Stimulated activated CD4-positive, alpha-beta T cell treated with anti-CD3 and anti-CD28 coated beads, Interleukin-1b, Interleukin-23, amount 100 ng/mL, for 1 hour (primary cell): ENCODE measurements around the gene ILKAP.
"Not testable (repeated sequence)": the region's sequence is repeated elsewhere in the genome, so short reads cannot be mapped to it uniquely, and the experiment has no call there.

ENCODE experiments used
- DNase-seq, 2 donors: peaks; one replicate each; pipeline ENCODE4 v3.0.0-alpha.2; 2020; ENCODE audit warnings: low read depth in 2 of 2

Gene ILKAP

GRCh38 chr2:238190445-238190844, 13.1 kb downstream of the ILKAP start:
- DNase-seq = no peak

GRCh38 chr2:238187618-238188548, 15.6 kb downstream of the ILKAP start:
- DNase-seq = no peak

- DNase-seq = no peak
Measured at GRCh38 chr2:238183821-238184220, 19.7 kb downstream of the ILKAP start.

- DNase-seq = no peak
Measured at GRCh38 chr2:238182362-238182761, 21.1 kb downstream of the ILKAP start.

- DNase-seq = no peak
Measured at GRCh38 chr2:238180554-238180953, 22.9 kb downstream of the ILKAP start.

- DNase-seq = no peak
Measured at GRCh38 chr2:238176613-238177012, 26.9 kb downstream of the ILKAP start.

- DNase-seq = no peak
Measured at GRCh38 chr2:238174701-238175100, 28.8 kb downstream of the ILKAP start.

GRCh38 chr2:238174291-238174690, 29.2 kb downstream of the ILKAP start:
- DNase-seq = no peak

- no peak for DNase-seq
Measured at GRCh38 chr2:238173692-238174091, 29.8 kb downstream of the ILKAP start.

- no peak for DNase-seq
Measured at GRCh38 chr2:238172439-238172838, 31.1 kb downstream of the ILKAP start.

GRCh38 chr2:238171575-238172187, 31.8 kb downstream of the ILKAP start:
- no peak for DNase-seq

GRCh38 chr2:238171072-238171431, 32.4 kb downstream of the ILKAP start:
- not testable (repeated sequence) for DNase-seq

- no peak for DNase-seq
Measured at GRCh38 chr2:238170386-238171071, 33.0 kb downstream of the ILKAP start.

- no peak for DNase-seq
Measured at GRCh38 chr2:238169708-238170251, 33.7 kb downstream of the ILKAP start.

- DNase-seq = no peak
Measured at GRCh38 chr2:238169048-238169707, 34.3 kb downstream of the ILKAP start.

GRCh38 chr2:238168196-238169047, 35.1 kb downstream of the ILKAP start:
- DNase-seq = no peak

GRCh38 chr2:238167761-238168160, 35.7 kb downstream of the ILKAP start:
- no peak for DNase-seq

- DNase-seq = no peak
Measured at GRCh38 chr2:238167344-238167715, 36.2 kb downstream of the ILKAP start.

- no peak for DNase-seq
Measured at GRCh38 chr2:238166391-238167343, 36.8 kb downstream of the ILKAP start.
